Sciatic nerve (tissue), 2 donors: Measurements from ENCODE around the gene RTL5. TPM values are rescaled to one million over a fixed set of nuclear protein-coding genes. Genes with fewer than 3 reads are reported as not detected.

Experiments
- ATAC-seq: fragments of 200-7000 bp; cut with Tn5 transposase; one replicate; pipeline ENCODE4 v1.9.1; 2020; ENCODE audit warnings: mild to moderate bottlenecking, moderate library complexity
- DNase-seq: peaks from one replicate; pipeline ENCODE4 v3.0.0-alpha.2; 2020; ENCODE audit warnings: low spot score
- intact Hi-C: fragments of 100-400 bp; cut with DNase I; formaldehyde crosslinking; loops from one replicate; pipeline ENCODE4 v1.14.2; 2022
- total RNA-seq: library from RNA; stranded (reverse); fragmentation: NEBNext Ultra II Directional; extraction: Animal tissue kit (Norgen Biotek cat#: 25700); gene quantifications from one replicate; pipeline ENCODE4 v1.2.1, GENCODE V29; 2021
- donor health status: DM: no; HTN: no; CAD: no.
- donor health status: DM: no; HTN: no; CAD: no.

Gene RTL5
- total RNA-seq, 1 donor from 2014 or later, result 16.2 TPM

DNA sequence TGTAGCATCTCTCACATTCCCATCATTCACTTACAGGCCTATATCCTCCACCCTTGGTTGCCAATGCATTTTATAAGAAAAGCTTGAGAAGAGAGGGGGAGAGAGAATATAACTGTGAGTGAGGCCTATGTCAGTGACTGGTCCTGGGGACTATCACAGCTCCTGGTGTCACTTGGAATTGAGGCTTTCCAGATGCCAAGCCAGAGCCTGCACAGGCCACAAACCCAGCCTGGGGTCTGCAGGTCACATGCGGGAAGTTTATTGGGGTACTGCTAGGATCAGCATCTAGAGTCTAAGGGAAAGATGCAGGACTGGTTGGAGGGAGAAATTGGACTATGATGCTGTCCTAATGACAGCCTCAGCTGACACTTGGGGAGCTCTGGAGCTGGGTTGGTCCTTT, 47.6 kb downstream of the RTL5 start:
- intact Hi-C loops, result no loop called here
- no peak for ATAC-seq
- DNase-seq, result no peak

DNA sequence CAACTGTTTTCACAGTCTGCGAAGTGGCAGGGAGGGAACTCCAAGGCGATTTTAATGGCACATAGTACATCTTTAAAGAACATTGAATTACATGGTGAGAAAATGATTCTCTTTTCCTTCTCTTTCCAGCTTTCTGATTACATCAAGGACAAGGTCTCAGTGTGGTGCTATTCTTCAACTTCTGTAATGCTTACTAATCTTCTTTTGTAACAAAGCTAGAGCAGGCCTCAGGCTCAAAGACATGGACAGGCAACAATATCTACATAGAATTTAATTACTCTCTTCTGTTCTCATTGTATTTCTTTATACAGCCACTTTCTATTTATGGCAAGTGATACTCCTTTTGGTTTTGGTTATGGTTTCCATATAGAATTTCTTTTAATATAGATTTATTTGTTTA, 48.4 kb downstream of the RTL5 start:
- no peak for ATAC-seq
- intact Hi-C loops, result no loop called here

DNA sequence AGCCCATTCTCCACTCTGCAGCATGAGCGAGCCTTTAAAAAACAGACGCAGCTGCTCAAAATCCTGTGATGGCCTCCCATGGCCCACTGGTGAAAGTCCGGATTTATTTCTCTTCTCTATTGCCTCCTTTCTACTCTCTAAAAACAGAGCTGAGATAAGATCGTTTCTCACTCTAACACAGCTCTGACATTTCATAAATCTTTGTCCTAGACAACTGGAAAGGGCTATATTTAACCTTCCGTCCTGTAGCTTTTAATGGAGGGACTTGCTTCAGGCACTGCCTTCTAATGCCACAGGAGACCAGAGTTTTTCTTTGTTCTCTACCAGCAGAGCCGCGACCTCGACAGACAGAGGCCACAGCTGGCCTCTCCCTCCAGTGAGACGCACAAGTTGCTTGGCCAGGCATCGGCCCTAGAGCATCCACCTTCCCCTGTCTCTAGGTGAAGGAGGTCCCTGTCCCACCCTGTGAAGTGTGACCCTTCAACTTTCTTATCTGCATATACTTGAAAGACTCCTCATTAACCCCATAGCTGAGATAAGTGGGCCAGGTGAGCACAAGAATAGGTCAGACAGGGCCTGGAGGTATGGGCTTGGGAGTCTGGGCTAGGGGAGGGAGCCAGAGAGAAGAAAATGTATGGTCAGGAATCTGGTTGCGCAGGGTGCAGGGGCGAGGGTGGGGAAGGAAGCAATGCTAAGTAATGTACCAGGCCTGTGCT, 50.0 kb downstream of the RTL5 start:
- no peak for DNase-seq
- intact Hi-C loops, result no loop called here
- ATAC-seq, result no peak

More for the DNA sequence above, 48.4 kb downstream of the RTL5 start:
- no peak for DNase-seq

DNA sequence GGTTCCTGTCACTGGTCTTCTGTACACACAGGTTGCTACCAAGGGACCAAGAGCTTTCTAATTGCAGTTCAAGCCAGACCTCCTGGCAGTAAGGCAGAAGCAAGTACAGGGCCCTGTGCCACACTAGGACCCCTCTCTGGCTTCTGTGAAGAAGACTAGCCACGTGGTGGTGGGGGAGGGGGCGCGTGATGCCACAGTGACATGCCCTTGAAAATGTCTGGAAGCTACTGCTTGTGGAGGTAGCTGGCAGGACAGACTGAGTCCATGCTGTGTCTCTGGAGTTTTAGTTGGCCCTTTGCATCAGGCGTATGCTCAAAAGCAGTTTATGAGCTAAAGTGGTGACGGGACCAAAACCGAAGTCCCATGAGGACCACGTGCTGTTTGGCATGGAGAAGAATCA, 50.9 kb downstream of the RTL5 start:
- ATAC-seq, result no peak
- DNase-seq, result no peak
- intact Hi-C loops, result no loop called here

DNA sequence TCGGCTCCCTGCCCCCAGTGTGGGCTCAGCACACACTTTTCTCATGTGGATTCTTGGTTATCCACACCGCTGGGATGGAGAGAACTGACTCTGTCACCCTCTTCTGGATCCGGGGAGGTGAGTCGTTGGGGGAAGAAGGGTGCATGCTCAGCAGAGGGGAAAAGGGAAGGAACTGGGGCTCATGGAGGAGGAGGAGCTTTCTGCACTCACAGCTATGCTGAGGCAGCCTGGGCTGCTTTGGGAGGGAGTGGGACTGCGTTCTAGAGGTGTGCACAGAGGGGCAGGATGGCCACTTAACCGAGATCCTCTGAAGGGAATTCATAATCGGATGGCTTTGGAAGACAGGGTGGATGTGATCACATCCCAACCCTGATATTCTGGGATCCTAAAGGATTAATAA, 51.6 kb downstream of the RTL5 start:
- DNase-seq, result no peak
- ATAC-seq, result peak; percentile 45
- intact Hi-C loops, result no loop called here

DNA sequence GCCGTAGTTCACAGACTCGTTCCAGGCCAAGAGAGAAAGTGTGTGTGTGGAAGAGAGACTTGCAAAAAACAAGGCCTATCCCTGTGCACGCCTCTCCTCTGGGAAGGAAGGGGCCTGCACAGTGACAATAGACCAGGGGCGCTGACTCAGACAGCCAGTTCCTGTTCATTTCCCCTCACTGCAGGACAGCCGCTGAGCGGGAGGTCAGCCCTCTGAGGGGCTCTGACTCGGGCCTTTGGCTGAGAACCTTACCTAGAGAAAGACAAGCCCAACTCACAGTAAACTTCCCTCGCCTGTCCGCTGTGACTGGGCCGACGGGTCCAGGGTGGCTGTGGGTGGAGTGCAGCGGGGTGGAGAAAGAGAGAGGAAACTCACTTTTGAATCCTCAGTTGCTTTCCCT, 52.1 kb downstream of the RTL5 start:
- no peak for DNase-seq
- intact Hi-C loops, result no loop called here
- peak; percentile 47 for ATAC-seq

DNA sequence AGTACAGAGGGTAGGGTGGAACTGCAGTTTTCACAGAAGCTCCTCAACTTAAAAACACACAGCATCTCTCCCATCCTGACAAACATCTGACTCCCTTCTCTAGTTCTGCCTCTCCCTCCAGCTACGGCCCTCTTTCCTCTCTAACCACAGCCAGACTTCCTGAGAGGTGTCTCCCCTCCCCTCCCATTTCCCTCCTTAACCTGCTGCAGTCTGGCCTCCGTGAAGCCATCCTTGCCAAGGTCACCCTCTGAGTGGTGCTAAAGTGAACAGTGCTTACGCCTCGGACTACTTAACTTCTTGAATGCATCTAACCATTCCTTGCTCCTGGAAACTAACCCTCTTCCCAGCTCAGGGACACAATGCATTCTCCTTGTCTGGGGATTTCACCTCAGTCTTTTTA, 53.3 kb downstream of the RTL5 start:
- no peak for ATAC-seq
- intact Hi-C loops, result no loop called here
- no peak for DNase-seq

Other genes starting within 250 kb of the RTL5 start
- 38.0 TPM for gene NHSL2, start 221.1 kb downstream of the RTL5 start, total RNA-seq
- 13.3 TPM for gene PIN4, start 49.8 kb upstream of the RTL5 start, total RNA-seq
- gene ERCC6L, start 107.1 kb upstream of the RTL5 start, total RNA-seq, result 0.09 TPM
- 830 TPM for gene RPS4X, start 145.3 kb upstream of the RTL5 start, total RNA-seq
- 1.9 TPM for gene CITED1, start 174.0 kb upstream of the RTL5 start, total RNA-seq